ENCODE data around the gene PHF13. TPM values are rescaled to one million over a fixed set of nuclear protein-coding genes. Genes with fewer than 3 reads are reported as not detected.

PHF13 gene
- total and polyA plus RNA-seq, 2 donors (not counting 3 experiments of a cell fraction or from before 2014, with no cell fraction given), result 5.6 to 18.6 TPM

- ChIA-PET CTCF (interaction anchor here (1.0 to 2.9 kb wide), 5 partner anchors 10 to 44 kb away, joined by 4 to 12 read pairs (median 8); partner anchors contain the start of gene ZBTB48), POLR2A (interaction anchor here (1.0 to 1.6 kb wide), 7 partner anchors 11 to 50 kb away, joined by 3 to 6 read pairs (median 5); partner anchors contain the start of genes PHF13 and ZBTB48)
- peak; percentile 84 for DNase-seq (ENCODE audit: low read depth, low spot score)
- Histone ChIP-seq H3K4me3 (replicated peaks in 1 of 3; ENCODE audit: insufficient read depth in 1 of 3, low read depth in 1 of 3, low read length in 3 of 3) (peak within 1 kb of the TSS; percentile 39 to 84 (median 74)), H2AFZ (ENCODE audit: low read depth, low read length) (peak within 1 kb of the TSS; percentile 47), H3K27me3 (ENCODE audit: control insufficient read depth in 2 of 2, insufficient read depth in 2 of 2, low read length in 2 of 2) (no peaks in the 10 kb centered on the region), H3K9me1 (replicated peaks; ENCODE audit: control insufficient read depth, extremely low read depth, insufficient read depth, low read length) (no peaks in the 10 kb centered on the region), H3K9me3 (replicated peaks; ENCODE audit: control insufficient read depth, insufficient read depth, low read length) (no peaks in the 10 kb centered on the region), H3K4me1 (ENCODE audit: control insufficient read depth, extremely low read depth, insufficient read depth, low read length) (peaks cover 23% of the 10 kb centered on the region), H3K4me2 (ENCODE audit: insufficient read depth, low read length) (peak within 1 kb of the TSS; percentile 87), H3K36me3 (ENCODE audit: control insufficient read depth in 2 of 2, extremely low read depth in 1 of 2, insufficient read depth in 2 of 2, low read length in 2 of 2) (peaks cover 1 to 7% of the 10 kb centered on the region in 2 experiments), H3K27ac (ENCODE audit: insufficient read depth, low read depth, low read length) (peak within 1 kb of the TSS; percentile 86), H4K20me1 (replicated peaks; ENCODE audit: control insufficient read depth, extremely low read depth, insufficient read depth, low read length) (no peaks in the 10 kb centered on the region), H3K9ac (replicated peaks; ENCODE audit: extremely low read depth, insufficient read depth, low read length) (peak within 1 kb of the TSS; percentile 89), H3K79me2 (ENCODE audit: control insufficient read depth, insufficient read depth, low read length) (peaks cover 39% of the 10 kb centered on the region)
- TF ChIP-seq POLR2AphosphoS5 (IDR thresholded peaks at IDR 0.05; ENCODE audit: insufficient read depth, low read depth, low read length) (peak; percentile 99), EZH2 (IDR thresholded peaks at IDR 0.05; ENCODE audit: borderline replicate concordance, low read depth, low read length, severe bottlenecking) (no peak), FOS (IDR thresholded peaks at IDR 0.05; ENCODE audit: borderline replicate concordance, insufficient read depth, low read length) (peak; percentile 64), JUN (IDR thresholded peaks at IDR 0.05; ENCODE audit: borderline replicate concordance, insufficient read depth, insufficient read length, low read depth) (no peak), POLR2A (IDR thresholded peaks at IDR 0.05; ENCODE audit: low read depth, low read length) (peak; percentile 99), MAX (IDR thresholded peaks at IDR 0.05; ENCODE audit: insufficient read depth, insufficient read length) (no peak), GATA2 (IDR thresholded peaks at IDR 0.05; ENCODE audit: insufficient read depth, insufficient read length, low read depth, low read length) (no peak), CTCF (IDR thresholded peaks at IDR 0.05; ENCODE audit: extremely low read depth in 1 of 2, insufficient read depth in 1 of 2, low read depth in 1 of 2, low read length in 2 of 2) (no peak), MYC (IDR thresholded peaks at IDR 0.05; ENCODE audit: low read depth, low read length) (no peak)
- no TSS peak for BruUV-seq (replicated peaks)
- intact Hi-C loops (cut with micrococcal nuclease) (loop anchor here (1.0 to 5.0 kb wide), 5 partner anchors 11 to 185 kb away; partner anchors contain the start of genes CAMTA1, DNAJC11, PHF13 and PLEKHG5), dilution Hi-C loops (cut with MboI; ENCODE audit: extremely low pct_ligation_motif_present, low sequenced_read_pairs) (no loop called here)
- FAIRE-seq, result peak; percentile 67
Measured at GRCh38 chr1:6602669-6603237, 10.8 kb upstream of the PHF13 start, which contains the start of gene KLHL21. TSS of gene KLHL21 (minus strand) at chr1:6602869. CDS start at chr1:6602817, 52 bp downstream.
